ENCODE measurements around the gene DNM2. TPM values are rescaled to one million over a fixed set of nuclear protein-coding genes. Genes with fewer than 3 reads are reported as not detected.

The DNM2 gene
- total and polyA plus RNA-seq, 2 of the 13 experiments (the other 11 are each of a cell fraction or from before 2014, with no cell fraction given), result 41.7 to 59.8 TPM

DNA sequence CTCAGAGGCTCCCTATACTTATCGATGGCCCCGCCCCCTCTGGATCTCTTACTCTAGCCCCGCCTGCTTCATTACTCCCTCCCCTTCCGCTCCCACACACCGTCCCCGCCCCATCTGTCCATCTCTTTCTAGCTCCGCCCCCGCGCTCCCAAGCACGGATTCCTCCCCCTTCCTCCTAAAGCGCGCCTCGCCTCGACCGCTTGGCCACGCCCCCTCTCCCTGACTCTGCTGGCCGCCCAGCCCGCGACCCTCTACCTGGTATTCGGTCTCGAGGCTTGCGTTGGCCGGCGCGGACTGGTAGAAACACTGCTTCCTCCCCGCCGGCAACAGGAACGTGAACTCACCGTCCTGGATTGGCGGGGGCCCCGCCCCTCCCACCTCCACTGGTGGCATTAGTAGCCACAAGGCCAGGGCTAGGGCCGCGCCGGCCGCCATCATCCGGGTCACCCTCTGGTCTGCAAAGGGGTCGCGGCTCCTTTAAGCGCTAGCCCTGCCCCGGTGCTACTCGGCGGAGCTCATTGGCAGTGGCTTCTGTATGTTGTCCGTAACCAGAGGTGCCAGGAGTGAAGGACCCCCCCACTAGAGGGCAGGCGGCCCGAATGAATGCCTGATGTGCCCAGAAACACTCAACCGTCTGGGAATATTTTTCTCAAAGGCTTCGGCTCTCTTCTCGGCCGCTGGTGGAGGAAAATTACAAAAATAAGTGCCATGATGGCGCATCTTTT lies 118.0 kb downstream of the DNM2 start, which contains the start of gene TMED1 (continued):
- TF ChIP-seq RERE (CRISPR knock-in tag; IDR thresholded peaks at IDR 0.05; ENCODE audit: low read depth) (no peak), KAT2B (IDR thresholded peaks at IDR 0.05; ENCODE audit: borderline replicate concordance, low read depth, low read length) (no peak), EP300 (IDR thresholded peaks at IDR 0.05; ENCODE audit: low read depth in 2 of 2, low read length in 2 of 2) (no peak), EP300 (CRISPR knock-in tag; IDR thresholded peaks at IDR 0.05; ENCODE audit: borderline replicate concordance) (no peak), ZNF564 (CRISPR knock-in tag; IDR thresholded peaks at IDR 0.05) (no peak; the same call in 1 of the 2 replicates), ERF (CRISPR knock-in tag; IDR thresholded peaks at IDR 0.05) (peak; percentile 59; the same call in 1 of the 2 replicates), NRL (CRISPR knock-in tag; IDR thresholded peaks at IDR 0.05; ENCODE audit: borderline replicate concordance) (no peak; the same call in 1 of the 2 replicates), ZKSCAN5 (CRISPR knock-in tag; IDR thresholded peaks at IDR 0.05) (no peak), DR1 (CRISPR knock-in tag; IDR thresholded peaks at IDR 0.05) (peak; percentile 19), HDAC6 (IDR thresholded peaks at IDR 0.05; ENCODE audit: low read depth, low read length) (0 out of 2 replicates have a peak, but pooled peaks have one; percentile 70), YY1 (IDR thresholded peaks at IDR 0.05; ENCODE audit: insufficient read depth, insufficient replicate concordance, low read depth, low read length) (peak; percentile 86), ZSCAN29 (CRISPR knock-in tag; conservative IDR thresholded peaks at IDR 0.05) (peak; percentile 90; the same call in 1 of the 2 replicates), SRSF4 (IDR thresholded peaks at IDR 0.05; ENCODE audit: low read depth, low read length, poor library complexity, severe bottlenecking) (no peak), IKZF4 (CRISPR knock-in tag; IDR thresholded peaks at IDR 0.05; ENCODE audit: borderline replicate concordance, low read depth, not compliant biosample characterization) (no peak), NCOA1 (CRISPR knock-in tag; IDR thresholded peaks at IDR 0.05) (no peak), ZNF430 (CRISPR knock-in tag; IDR thresholded peaks at IDR 0.05) (peak; percentile 55; the same call in 1 of the 2 replicates), ZNF792 (CRISPR knock-in tag; IDR thresholded peaks at IDR 0.05) (peak; percentile 55; the same call in 1 of the 2 replicates), MEIS2 (CRISPR knock-in tag; IDR thresholded peaks at IDR 0.05) (0 out of 2 replicates have a peak, but pooled peaks have one; percentile 23), CBX5 (CRISPR knock-in tag; IDR thresholded peaks at IDR 0.05; ENCODE audit: borderline replicate concordance) (no peak), ZNF781 (CRISPR knock-in tag; IDR thresholded peaks at IDR 0.05; ENCODE audit: borderline replicate concordance, not compliant biosample characterization) (no peak), ZNF747 (CRISPR knock-in tag; IDR thresholded peaks at IDR 0.05; ENCODE audit: borderline replicate concordance) (0 out of 2 replicates have a peak, but pooled peaks have one; percentile 8), FOXP1 (IDR thresholded peaks at IDR 0.05) (no peak), FOXP1 (CRISPR knock-in tag; IDR thresholded peaks at IDR 0.05) (no peak), RCOR2 (CRISPR knock-in tag; IDR thresholded peaks at IDR 0.05) (no peak), CHD4 (IDR thresholded peaks at IDR 0.05; ENCODE audit: borderline replicate concordance, low read length) (no peak), MAF1 (CRISPR knock-in tag; IDR thresholded peaks at IDR 0.05; ENCODE audit: borderline replicate concordance) (peak; percentile 18; the same call in 1 of the 2 replicates), ZNF672 (CRISPR knock-in tag; IDR thresholded peaks at IDR 0.05) (no peak)

All from HepG2 (cell line).